Fibroblast of skin of right quadriceps (primary cell): ENCODE results near the gene ALOX15.
"Not testable (repeated sequence)": the region's sequence is repeated elsewhere in the genome, so short reads cannot be mapped to it uniquely, and the experiment has no call there.

Experiments used
- DNase-seq: peaks from one replicate; pipeline ENCODE4 v3.0.0-alpha.2; 2013

The ALOX15 gene

GRCh38 chr17:4590981-4591453 lies 50.5 kb downstream of the ALOX15 start:
- DNase-seq = no peak

- DNase-seq = not testable (repeated sequence)
Observed at GRCh38 chr17:4590042-4590441, 51.4 kb downstream of the ALOX15 start.

- DNase-seq = no peak
Observed at GRCh38 chr17:4588898-4589625, 52.4 kb downstream of the ALOX15 start.

- DNase-seq = no peak
Observed at GRCh38 chr17:4588391-4588790, 53.1 kb downstream of the ALOX15 start.

- no peak for DNase-seq
Observed at GRCh38 chr17:4587803-4588202, 53.7 kb downstream of the ALOX15 start.

GRCh38 chr17:4587195-4587594 lies 54.3 kb downstream of the ALOX15 start:
- DNase-seq = no peak

GRCh38 chr17:4586043-4586442 lies 55.4 kb downstream of the ALOX15 start:
- no peak for DNase-seq

GRCh38 chr17:4585638-4585994 lies 55.9 kb downstream of the ALOX15 start:
- no peak for DNase-seq

GRCh38 chr17:4584917-4585637 lies 56.4 kb downstream of the ALOX15 start:
- DNase-seq = no peak

- DNase-seq = no peak
Observed at GRCh38 chr17:4584101-4584916, 57.2 kb downstream of the ALOX15 start, which contains the start of gene SMTNL2. SMTNL2 (plus strand) TSS chr17:4584529; CDS start chr17:4584606, 77 bp downstream.

GRCh38 chr17:4583782-4584100 lies 57.7 kb downstream of the ALOX15 start:
- DNase-seq = no peak

GRCh38 chr17:4583206-4583605 lies 58.3 kb downstream of the ALOX15 start:
- no peak for DNase-seq

GRCh38 chr17:4582691-4583090 lies 58.8 kb downstream of the ALOX15 start:
- no peak for DNase-seq

GRCh38 chr17:4582101-4582501 lies 59.4 kb downstream of the ALOX15 start:
- DNase-seq = no peak
